ENCODE results near the gene RWDD4.
A peak's percentile ranks its signal among the peaks of the same experiment; 100 is the strongest.
"Not testable (repeated sequence)": the region's sequence is repeated elsewhere in the genome, so short reads cannot be mapped to it uniquely, and the experiment has no call there.

The RWDD4 gene

DNA sequence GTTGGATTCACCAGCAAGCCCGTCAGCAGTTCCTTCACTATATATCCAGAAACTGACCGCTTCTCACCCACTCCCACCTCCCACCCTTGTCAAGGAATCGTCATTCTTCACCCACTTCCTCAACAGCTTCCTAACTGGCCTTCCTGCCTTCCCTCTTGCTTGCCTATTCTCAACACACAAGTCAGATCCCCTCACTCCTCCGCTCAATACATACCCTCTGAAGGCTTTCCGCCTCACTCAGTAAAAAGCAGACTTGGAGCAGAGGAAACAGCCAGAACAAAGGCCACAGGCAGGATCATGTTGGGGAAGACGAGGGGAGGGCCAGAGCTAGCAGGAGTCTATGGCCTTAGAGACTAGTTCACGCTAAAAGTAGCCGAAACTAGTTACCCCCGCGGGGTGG, 23.7 kb downstream of the RWDD4 start:
- DNase-seq = no peak

DNA sequence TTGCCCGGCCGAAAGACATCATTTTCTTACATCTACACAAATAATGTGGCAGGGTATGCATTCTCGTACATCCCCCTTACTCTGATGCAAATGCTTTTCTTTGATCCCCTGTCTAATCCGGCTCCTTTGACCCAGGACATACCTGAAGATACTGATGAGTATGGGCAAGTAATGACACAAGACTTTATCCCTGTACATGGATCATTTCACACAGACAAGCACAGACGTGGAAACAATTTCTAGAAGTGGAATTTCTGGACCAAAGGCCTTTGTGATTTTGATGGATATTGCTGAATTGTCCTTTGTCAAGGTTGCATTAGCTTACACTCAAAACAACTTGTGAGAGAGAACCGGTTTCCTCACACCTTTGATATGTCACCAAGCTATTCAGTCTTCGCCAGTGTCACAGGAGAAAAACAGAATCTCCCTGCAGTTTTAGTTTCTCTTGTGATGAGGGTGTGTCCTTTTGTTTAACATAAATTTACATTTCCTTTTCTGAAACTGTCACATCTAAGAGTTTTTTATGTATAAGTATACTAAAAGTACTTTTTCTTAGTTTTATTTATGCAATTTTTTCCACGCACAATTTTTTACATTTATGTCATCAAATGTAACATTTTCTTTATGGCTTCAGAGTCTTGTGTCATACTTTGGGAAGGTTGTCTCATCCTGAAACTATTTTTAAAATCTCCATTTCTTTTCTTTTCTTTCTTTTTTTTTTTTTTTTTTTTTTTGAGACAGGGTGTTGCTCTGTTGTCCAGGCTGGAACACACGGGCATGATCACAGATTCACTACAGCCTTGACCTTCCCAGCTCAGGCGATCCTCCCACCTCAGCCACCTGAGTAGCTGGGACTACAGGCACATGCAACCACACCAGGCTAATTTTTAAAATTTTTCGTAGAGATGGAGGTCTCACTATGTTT, 25.2 kb downstream of the RWDD4 start:
- no peak for DNase-seq

DNA sequence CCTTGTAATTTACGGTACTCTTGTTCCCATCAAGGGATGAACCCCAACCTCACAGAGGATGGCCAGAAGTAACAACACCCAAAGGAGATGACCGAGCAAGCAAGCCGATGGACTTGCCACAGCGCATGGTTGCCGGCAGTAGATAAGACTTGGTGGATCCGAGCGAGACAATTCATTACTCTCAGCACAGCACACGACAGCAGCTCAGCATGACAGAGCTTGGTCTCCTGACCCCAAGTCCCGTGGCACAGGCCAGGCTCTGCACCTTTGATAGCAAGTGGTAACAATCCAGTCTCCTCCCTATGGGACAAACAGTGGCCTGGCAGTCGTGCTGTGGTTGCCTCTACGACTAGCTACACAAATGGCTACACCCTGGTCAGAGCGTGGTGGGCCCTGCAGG, 26.3 kb downstream of the RWDD4 start:
- no peak for DNase-seq

DNA sequence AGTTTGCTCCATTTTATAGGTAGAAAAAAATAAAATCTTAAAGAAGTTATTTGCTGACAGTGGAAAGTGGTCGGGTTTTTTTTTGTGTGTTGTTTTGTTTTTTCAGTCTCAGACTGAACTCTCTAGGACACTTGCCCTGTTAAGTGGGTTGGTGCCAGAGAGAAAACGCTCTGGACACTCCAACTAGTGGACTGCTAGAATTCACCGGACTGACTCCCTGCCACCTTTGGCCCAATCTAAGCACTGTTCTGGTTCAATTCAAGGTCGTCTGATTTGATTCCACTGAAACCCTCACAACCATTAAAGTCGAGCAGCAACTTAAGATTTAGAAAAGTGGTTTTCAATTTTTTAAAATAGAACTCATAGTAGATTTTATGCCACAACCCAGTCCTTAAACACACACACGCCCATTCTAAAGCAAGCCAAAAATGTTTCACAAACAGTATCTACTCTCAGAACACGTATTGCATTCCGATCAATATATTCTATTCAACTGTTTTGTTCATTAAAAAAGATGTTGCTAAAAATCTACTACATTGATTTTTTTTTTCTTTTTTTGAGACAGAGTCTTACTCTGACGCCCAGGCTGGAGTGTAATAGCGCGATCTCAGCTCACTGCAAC, 27.3 kb downstream of the RWDD4 start:
- DNase-seq = no peak

DNA sequence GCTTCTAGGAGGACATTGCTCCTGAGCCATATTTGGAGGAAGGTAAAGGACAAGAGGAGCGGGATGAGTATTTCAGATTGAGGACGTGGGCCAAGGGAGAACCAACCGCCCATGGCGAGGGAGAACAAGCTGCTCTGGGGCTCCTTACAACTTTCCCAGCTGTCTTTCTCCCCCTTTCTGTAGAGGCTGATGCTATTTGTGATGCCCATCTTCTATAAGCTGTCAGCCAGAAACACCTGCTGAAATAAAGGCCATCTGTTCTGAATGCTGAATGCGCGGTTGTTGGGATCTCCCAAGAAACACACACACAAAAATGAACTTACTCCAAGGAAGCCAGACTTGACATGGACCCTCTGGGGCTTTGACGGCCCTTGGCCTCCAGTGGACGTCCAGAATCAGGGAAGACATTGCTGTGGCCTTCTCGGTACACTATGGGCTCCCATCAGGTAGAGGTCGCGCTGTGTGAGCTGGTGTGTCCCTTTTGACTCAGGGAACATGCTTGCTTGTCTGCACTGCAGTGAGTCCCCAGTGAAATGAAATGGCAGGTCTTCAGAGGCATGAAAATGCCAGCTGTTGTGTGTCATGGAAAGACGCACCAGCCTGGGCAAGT, 30.9 kb downstream of the RWDD4 start:
- no peak for DNase-seq

DNA sequence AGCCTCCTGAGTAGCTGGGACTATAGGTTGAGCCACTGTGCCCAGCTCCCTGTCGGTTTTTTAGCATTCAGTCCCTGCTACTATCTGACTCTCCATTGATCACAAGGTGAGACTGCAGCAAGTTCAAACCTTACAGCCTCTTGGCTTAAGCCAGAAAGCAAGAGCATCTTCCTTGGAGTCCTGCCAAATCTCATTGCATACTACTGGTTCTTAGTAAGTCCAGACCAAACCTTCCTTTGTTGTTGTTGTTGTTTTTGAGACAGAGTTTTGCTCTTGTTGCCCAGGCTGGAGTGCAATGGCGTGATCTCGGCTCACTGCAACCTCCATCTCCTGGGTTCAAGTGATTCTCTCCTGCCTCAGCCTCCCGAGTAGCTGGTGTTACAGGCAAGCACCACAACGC, 31.7 kb downstream of the RWDD4 start:
- not testable (repeated sequence) for DNase-seq

DNA sequence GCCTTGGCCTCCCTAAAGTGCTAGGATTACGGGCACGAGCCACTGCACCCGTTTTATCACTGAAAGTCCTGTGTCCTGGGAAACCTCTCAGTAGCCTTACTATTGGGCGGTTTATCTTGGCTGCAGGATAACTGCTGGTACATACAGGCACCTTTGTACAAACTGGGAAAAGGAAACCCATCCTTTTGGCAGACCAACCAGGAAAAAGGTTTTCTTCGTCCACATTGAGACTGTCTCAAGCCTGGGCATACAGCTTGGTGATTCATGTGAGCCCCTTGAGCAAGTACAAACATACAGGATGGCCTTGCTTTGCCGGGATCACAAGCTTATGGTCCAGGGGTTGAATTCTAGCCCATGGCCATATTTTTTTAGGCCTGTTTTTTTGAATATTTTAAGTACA, 32.8 kb downstream of the RWDD4 start:
- no peak for DNase-seq

DNA sequence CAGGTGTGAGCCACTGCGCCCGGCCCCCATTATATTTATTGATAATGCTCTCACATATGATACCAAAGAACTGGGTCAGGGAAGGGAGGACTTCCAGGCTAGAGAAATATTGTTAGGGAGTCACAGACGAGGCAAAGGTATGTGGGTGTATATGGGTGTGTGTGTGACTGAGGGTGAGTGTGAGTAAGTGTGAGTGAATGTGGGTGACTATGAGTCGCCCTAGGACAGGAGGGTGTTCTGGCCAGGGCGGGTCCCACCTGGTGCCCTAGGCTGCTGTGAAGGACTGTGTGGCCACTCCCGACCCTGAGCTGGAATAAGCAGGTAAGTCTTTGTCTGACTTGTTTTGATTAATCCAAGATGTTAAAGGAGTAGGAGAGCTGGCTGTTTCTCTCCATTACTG, 34.4 kb downstream of the RWDD4 start:
- DNase-seq = no peak

DNA sequence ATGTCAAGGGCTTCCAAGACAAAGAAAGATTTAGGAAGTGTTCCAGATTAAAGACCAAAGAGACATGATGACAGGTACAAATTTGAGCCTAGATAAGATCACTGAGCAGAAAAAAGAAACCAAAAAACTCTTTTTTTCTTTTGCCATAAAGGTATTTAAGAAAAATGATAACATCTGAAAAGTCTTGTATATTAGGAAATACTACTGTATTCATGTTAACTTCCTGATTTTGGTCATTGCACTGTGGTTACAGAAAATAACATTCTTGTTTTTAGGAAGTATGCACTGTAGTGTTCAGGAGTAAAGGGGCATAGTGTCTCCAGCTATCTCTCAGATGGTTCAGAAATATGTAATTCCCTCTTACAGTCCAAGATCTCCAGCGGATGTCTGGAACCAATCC, 37.1 kb downstream of the RWDD4 start:
- no peak for DNase-seq

DNA sequence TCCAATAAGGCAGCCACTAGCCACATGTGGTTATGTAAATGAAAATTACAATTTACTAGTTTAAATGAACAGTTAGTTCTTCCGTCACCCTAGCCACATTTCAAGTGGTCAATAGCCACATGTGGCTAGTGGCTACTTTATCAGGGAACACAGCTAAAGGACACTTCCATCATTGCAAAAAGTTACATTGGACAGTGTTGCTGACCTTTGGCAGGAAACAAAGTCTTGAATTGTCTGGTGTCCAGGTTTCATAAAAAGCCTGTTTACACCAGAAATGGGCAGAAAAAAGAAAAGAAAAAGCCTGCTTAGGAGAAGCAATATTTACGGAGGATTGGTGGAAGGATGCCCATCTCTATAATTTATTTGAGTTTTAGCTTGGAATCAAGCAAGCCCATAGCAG, 38.6 kb downstream of the RWDD4 start:
- no peak for DNase-seq

DNA sequence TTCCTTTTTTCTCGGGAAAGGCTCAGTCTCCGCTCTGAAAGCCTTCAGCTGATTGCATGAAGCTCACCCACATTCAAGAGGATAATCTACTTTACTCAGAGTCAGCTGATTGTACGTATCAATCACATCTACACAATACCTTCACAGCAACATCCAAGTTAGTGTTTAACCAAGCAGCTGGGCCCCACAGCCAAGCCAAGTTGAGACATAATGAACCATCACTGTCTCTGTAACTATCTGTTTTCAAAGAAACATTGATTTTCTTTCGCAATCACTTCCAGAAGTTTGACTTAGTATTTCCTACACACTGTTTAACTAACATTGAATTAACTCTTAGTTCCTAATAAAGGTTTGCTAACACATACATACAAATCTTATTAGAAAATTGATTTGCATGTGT, 40.3 kb downstream of the RWDD4 start:
- DNase-seq = no peak

DNA sequence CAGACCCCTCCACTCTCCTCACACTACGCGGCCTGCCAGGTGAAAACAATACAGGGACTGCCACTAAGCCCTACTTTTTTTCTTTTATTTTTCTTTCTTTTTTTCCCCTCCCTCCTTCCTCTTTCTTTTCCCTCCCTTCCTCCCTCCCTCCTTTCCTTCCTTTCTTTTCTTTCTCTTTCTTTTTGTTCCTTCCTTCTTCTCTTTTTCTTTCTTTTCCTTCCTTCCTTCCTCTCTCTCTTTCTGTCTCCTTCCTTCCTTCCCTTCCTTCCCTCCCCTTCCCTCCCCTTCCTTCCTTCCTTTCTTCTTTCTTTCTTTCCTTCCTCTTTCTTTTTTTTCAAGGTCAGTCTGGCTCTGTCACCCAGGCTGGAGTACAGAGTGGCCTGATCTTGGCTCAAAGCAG, 41.9 kb downstream of the RWDD4 start:
- DNase-seq = no peak

DNA sequence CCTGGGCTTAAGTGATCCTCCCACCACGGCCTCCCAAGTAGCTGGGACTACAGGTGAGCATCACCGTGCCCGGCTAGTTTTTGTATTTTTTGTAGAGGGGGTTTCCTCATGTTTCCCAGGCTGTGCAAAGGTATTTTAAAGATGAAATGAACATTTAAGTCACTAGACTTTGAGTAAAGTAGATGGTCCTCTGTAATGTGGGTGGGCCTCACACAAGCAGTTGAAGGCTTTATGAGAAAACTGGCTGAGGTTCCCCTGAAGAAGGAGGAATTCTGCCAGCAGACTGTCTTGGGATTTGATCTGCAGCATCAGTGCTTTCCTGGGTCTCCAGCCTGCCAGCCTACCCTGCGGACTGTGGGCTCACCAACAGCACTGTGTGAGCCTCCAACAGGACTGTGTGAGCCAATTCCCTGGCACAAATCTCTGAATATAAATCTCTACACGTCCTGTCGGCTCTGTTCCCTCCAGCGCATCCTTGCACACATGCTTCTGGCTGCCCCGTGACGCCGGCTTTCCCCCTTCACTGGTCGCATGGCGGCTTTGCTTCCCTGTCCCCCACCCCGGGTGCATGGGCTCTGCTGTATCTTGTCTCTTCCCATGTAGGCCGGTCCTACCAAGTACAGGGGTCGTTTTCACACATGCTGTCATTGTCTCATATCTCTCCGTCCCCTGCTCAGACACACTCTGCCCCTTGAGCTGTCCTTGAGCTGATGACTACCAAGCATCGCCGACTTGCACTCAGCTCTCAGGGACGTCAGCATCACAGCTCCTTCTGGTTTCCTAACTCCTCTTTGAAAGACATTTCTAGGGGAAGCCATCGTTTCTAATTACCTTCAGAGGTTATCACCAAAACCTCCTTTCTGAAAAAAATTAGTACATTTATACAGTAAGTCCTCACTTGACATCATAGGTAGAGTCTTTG, 46.4 kb downstream of the RWDD4 start:
- DNase-seq = no peak

DNA sequence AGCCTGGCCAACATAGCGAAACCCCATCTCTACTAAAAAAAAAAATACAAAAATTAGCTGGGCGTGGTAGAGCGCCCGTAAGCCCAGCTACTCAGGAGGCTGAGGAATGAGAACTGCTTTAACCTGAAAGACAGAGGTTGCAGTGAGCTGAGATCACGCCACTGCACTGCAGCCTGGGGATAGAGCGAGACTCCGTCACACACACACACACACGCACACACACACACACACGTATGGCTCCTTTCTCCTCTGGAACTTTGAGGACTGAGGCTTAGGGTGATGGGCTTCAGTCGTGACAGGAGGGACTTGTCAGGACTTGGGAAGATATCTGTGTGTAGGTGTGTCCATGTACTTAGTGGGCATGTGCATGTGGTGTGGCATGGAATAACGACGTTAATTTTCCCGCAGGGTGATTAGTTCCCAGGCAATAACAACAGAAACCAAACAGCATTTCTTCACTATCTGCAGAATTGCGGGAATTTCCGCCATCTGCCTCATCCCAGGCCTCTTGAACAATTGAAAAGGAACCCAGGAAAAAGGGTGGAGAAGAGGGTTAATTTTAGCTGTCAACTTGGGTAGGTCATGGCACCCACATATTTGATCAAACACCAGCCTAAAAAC, 47.7 kb downstream of the RWDD4 start:
- no peak for DNase-seq

DNA sequence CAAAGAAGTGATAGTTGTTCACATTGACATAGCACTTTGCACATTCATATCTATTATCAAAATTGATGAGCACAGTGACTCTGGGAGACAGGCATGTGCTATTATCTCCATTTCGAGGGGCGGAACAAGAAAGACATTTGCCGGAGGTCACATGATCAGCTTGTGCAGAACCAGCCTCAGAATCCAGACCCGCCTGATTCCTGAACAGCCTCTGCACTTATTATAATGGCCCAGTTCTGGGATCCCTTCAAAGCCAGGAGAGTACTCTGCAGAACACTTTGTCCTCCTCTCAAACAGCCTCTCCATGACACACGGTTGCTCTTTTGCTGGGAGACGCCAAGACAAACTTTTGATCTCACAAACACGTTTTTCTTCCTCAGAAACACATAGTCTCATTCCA, 48.4 kb downstream of the RWDD4 start:
- no peak for DNase-seq

DNA sequence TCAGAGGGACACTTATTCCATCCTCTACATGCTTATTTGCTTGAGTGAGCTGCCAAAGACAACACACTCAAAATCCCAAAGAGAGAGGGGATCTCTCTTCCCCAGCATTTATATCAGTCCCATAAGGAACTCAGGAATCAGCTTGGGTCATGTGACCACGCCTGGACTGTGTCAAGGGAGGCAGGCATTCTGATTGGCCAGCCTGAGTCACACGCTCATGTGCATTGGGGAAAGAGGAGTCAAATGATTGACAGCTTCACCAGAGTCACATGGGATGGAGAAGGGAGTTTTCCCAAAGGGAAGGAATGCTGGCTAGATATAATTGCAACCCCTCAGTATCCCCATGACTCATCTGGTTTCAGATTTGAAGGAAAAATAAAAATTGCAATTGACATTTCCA, 49.0 kb downstream of the RWDD4 start:
- DNase-seq = no peak

DNA sequence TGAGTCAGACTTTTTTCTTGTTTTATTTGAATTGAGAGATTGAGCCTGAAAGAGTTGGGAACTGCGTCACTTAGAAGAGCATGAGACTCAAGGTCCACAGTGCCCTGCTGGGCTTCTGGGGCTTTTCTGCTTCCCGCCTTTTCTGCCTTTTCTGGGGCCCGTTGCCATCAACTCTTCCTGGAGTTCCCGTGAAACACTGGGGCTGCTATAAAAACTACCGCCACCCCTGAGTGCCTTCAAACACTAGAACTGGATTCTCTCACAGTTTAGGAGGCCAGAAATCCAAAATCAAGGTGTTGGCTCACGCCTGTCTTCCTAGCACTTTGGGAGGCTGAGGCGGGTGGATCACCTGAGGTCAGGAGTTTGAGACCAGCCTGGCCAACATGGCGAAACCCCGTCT, 49.8 kb downstream of the RWDD4 start:
- DNase-seq = no peak

DNA sequence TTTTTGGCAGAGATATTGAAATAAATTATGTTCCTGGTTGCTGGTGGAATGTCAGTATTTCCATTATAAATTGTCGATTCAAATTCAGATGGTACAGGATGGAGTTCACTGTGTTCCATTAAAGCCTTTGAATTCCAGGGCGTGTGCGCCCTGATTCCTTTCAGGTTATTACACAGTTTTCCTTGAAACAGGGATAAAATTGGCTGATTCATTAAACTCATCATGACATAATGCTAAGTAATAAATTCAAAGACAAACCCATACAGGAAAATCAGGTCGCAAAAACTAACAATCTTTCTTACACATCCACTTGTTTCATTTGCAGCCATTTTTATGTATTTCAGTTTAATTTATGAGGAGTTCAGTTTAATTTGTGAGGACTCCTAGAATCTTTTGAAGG, 51.1 kb downstream of the RWDD4 start:
- no peak for DNase-seq

DNA sequence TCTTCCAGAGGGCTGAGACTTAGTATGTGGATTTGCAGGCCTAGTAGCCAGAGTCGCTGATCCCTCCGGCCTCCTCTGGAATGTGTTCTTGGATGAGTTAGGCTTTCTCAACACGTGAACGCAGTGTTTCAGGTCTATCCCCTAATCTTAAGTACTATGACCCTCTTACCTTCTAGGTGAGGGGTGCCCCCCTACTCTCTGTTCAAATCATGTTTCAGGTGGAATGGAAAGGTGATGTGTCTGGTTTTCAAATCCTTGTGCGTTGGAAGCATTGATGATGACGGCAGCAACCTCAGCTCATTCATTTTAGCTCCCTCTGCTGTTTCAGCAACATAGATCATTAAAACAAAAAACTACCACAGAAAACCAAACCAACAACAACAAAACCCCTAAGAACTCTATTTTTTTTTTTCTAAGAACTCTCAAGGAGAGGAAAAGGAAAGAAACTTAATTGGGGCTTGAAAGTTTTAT, 56.4 kb downstream of the RWDD4 start:
- no peak for DNase-seq

DNA sequence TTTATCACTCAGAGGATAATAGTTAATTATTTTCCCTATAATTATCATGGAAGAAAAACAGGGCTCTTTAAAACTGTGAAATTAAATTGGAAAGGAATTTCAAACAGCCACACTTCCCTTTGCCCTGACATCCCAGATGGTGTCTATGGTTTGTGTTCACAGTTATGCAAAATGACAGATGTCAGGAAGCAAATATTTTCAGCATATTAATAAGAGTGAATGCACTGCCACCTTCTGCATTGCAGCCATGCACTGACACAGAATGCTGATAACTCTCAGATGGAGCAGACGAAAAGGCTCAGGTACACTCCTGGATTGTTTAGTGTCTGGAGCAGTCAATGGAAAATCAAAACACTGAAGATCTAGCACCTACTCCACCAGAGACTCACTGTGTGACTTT, 57.6 kb downstream of the RWDD4 start:
- DNase-seq = no peak

DNA sequence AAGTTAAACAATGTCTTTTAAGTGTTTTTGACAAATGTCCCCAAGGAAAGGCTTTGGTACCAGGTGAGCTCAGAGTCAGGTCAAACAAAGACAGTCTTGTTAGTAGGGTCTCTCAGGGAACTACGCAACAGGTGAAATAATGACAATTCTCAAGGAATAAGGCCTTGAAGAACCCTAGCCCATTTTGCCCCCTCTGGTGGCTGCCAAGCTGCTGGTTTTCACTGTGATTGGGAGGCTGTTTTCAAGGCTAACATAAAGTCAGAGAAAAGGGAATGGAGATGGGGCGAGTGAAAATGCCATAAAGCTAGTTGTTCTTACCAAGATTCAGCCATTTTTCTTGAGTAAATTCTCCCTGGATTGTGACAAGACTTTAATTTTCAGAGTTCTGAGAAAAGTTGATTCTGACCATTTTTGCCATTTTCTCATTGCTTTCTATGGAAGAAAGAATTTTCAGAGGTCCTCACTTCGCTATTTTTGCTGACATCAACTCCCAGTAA, 58.7 kb downstream of the RWDD4 start:
- peak; percentile 5 to 10 for DNase-seq

DNA sequence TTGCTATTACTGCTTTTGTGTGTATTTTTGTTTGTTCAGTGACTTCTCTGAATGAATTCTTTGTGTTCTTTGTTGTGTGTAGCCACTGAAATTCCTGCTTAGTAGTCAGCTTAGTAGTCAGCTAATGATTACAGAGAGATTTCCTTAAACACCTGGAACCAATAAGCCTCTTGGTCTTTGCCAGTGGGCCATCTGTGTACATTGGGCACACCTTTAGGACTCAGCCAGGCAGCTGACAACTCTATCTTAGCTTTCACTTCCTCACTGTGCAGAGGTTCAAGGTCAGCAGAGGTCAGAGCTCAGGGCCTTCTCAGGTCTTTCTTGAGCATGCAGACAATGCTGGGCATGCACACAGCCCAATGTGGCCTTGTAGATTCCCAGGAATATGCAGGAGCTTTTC, 59.3 kb downstream of the RWDD4 start:
- DNase-seq = no peak
